Mucosa of stomach (tissue), 1 donor: Measurements from ENCODE around the gene PCP2.

Experiments used
- H3K27me3 ChIP-seq: one replicate; pipeline ENCODE4 v1.7.0; 2013; ENCODE audit warnings: mild to moderate bottlenecking, low read length; ENCODE audit not compliant: control insufficient read depth, insufficient read depth
- H3K36me3 ChIP-seq: one replicate; pipeline ENCODE4 v1.7.0; 2013; ENCODE audit warnings: low read length; ENCODE audit not compliant: control insufficient read depth, insufficient read depth
- H3K4me1 ChIP-seq: one replicate; pipeline ENCODE4 v1.7.0; 2013; ENCODE audit warnings: mild to moderate bottlenecking, low read length; ENCODE audit not compliant: control insufficient read depth, insufficient read depth
- H3K4me3 ChIP-seq: one replicate; pipeline ENCODE4 v1.7.0; 2013; ENCODE audit warnings: low read length
- H3K9ac ChIP-seq: one replicate; pipeline ENCODE4 v1.7.0; 2013; ENCODE audit warnings: mild to moderate bottlenecking, low read length, moderate library complexity
- H3K9me3 ChIP-seq: one replicate; pipeline ENCODE4 v1.7.0; 2013; ENCODE audit warnings: mild to moderate bottlenecking, low read length, moderate library complexity; ENCODE audit not compliant: control insufficient read depth
- donor health status: Pancreatic carcinoma.

Gene PCP2

DNA sequence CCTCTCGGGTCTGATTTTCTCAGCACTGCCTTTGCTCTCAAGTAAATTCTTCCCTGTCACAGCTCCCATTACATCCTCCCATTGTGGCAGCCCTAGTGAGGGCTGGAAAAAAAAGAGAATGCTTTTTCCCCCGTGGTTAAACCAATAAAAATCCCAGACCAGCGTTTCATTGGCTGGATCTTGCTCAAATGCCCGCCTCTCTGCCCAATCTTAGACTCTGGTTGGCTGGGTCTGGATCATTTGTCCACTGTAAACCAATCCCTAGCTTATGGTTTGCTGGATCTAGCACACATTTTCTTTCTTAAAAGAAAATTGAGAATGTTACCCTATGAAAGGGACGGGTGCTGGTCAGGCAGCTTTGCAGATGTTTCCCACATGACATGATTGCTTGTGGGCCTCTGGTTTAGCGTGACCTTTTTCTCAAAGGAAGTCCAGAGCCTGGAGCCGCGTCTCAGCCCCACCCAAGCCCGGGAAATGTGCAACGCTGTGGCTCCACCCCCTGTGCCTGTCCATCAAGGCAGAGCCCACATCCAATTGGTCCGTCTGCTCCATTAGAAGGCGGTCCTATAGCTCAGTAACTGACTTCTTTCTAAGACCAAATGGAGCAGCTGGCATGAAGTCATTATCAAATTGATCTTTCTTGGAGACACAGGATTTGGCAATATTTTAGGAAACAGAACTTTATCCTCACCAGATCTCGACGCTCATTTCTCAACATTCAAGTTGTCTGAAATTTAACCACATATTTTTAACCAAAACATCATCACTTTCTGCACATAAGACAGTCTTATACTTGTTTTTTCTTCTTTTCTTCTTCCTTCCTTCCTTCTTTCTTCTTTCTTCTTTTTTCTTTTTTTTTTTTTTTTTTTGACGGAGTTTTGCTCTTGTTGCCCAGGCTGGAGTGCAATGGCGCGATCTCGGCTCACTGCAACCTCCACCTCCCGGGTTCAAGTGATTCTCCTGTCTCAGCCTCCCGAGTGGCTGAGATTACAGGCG lies 40.8 kb upstream of the PCP2 start:
- H3K27me3 ChIP-seq: peaks cover 40% of the 10 kb centered on the region

DNA sequence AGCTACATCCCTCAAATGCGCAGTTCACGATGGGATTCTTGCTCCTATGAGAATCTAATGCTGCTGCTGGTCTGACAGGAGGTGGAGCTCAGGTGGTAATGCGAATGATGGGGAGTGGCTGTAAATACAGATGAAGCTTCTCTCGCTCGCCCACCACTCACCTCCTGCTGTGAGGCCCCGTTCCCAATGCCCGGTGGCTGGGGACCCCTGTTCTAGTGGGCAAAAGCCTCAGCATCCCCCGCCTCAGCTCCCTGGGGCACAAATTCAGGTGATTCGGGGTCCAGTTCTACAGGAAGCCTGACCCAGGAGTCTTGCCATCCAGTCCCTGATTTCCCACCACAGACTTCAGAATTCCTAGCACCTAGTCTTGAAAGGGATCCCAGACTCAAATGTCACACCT lies 39.0 kb upstream of the PCP2 start:
- no peak overlapping the region for H3K9ac ChIP-seq
- no peaks in the 10 kb centered on the region for H3K9me3 ChIP-seq
- peaks cover 35% of the 10 kb centered on the region for H3K27me3 ChIP-seq
- no peak overlapping the region for H3K4me3 ChIP-seq
- H3K4me1 ChIP-seq: peaks cover 3% of the 10 kb centered on the region
- H3K36me3 ChIP-seq: no peaks in the 10 kb centered on the region

More for the DNA sequence above, 40.8 kb upstream of the PCP2 start:
- Histone ChIP-seq H3K36me3 (no peaks in the 10 kb centered on the region), H3K9ac (no peak overlapping the region), H3K4me3 (no peak overlapping the region), H3K4me1 (peaks cover 3% of the 10 kb centered on the region), H3K9me3 (no peaks in the 10 kb centered on the region)

DNA sequence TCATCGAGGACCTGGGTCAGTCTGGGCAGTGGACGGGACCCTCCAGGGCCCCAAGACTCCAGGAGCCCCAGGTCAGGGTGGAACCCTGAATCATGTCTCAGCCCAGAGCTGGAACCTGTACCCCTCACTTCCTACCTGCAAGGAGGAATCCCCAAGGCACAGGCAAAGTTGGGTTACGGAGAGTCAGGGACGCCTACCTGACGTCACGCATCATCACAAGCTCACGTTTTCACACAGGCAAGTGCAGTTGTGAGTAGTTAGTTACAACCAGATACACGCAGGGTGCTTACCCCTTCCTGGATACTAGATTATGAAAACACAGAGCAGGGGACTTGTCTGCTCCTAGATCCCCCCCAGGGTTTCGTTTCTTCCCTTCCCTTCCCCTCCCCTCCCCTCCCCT lies 37.3 kb upstream of the PCP2 start:
- Histone ChIP-seq H3K9me3 (no peaks in the 10 kb centered on the region), H3K27me3 (peaks cover 27% of the 10 kb centered on the region), H3K4me3 (no peak overlapping the region), H3K4me1 (peaks cover 3% of the 10 kb centered on the region), H3K36me3 (no peaks in the 10 kb centered on the region), H3K9ac (no peak overlapping the region)

DNA sequence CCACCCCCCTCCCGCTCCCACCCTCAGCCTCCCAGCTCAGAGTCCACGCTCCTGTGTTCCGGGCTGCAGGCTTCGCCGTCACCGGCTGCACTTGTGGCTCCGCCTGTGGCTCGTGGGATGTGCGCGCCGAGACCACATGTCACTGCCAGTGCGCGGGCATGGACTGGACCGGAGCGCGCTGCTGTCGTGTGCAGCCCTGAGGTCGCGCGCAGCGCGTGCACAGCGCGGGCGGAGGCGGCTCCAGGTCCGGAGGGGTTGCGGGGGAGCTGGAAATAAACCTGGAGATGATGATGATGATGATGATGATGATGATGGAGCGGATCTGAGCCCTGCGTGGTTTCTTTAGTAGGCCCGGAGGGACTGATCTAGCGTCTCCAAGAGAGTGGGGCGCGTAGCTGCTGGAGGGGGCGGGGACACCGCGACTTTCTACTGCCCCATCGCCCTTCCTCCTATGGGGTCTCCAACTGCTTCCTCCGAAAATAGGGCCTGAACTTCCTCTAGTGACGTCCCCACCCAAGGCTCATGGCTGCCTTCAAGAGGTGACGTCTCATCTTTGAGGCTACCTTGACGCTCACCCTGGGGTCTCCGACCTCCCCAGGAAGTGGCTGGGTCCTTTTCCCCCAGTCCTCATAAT lies 36.7 kb upstream of the PCP2 start:
- Histone ChIP-seq H3K9me3 (no peaks in the 10 kb centered on the region), H3K4me3 (no peak overlapping the region), H3K27me3 (peaks cover 26% of the 10 kb centered on the region), H3K36me3 (no peaks in the 10 kb centered on the region), H3K4me1 (peaks cover 3% of the 10 kb centered on the region), H3K9ac (no peak overlapping the region)

DNA sequence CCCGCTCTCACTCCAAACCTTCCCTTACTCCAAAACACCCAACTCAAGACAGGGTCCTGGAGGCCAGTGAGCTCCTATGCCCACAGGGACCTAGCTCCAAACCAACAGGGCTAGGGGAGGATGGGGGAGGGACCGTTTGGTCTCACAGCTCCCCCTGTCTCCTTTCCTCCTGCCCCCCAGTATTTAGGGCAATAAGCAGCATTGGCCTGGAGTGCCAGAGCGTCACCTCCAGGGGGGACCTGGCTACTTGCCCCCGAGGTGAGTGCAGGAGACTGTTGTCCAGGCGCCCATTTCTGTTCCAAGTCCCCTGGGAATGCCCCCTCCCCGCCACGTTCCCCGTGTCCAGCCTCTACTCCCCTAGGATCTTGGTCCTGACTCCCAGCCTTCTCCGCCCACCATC lies 36.1 kb upstream of the PCP2 start:
- peaks cover 26% of the 10 kb centered on the region for H3K27me3 ChIP-seq
- no peaks in the 10 kb centered on the region for H3K9me3 ChIP-seq
- peaks cover 3% of the 10 kb centered on the region for H3K4me1 ChIP-seq
- H3K9ac ChIP-seq: no peak overlapping the region
- H3K4me3 ChIP-seq: no peak overlapping the region
- no peaks in the 10 kb centered on the region for H3K36me3 ChIP-seq

DNA sequence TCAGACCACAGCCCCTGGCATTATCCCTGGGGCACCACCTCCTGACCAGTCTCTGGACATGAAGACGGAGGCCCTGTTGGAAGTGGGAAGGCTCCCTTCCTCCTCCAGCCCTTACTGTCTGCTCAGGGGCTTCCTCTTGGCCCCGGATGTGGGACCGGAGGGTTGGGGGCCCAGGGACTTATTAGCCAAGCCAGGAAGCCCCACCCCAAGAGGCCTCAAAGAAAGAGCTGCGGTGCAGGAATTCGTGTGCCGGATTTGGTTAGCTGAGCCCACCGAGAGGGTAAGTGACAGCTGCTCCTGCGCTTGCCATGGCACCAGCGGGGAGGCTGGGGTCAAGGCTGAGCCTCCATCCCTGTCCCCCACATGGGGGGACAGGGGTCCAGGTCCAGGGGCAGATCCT lies 35.3 kb upstream of the PCP2 start, which contains the start of gene RETN:
Gene RETN, plus strand, starts transcription at position 208 of the 400 bp plus-strand sequence. CDS start 278 bp downstream, outside the sequence.
- H3K4me1 ChIP-seq: no peaks in the 10 kb centered on the region
- no peak within 1 kb of the TSS for H3K4me3 ChIP-seq
- no peaks in the 10 kb centered on the region for H3K36me3 ChIP-seq
- H3K9ac ChIP-seq: no peak within 1 kb of the TSS
- no peaks in the 10 kb centered on the region for H3K9me3 ChIP-seq
- H3K27me3 ChIP-seq: peaks cover 26% of the 10 kb centered on the region

DNA sequence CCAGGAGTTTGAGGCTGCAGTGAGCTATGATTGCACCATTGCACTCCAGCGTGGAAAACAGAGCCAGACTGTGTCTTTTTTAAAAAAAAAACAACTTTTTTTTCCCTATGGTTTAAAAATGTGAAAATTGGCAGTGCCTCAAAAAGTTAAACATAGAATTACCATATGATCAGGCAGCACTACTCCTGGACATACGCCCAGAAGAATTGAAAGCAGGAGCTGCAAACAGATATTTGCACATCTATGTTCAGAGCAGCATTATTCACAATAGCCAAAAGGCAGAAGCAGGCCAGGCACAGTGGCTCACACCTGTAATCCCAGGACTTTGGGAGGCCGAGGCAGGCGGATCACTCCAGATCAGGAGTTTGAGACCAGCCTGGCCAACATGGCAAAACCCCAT lies 31.6 kb upstream of the PCP2 start:
- Histone ChIP-seq H3K9me3 (no peaks in the 10 kb centered on the region), H3K4me1 (no peaks in the 10 kb centered on the region), H3K27me3 (peaks cover 11% of the 10 kb centered on the region), H3K4me3 (no peak overlapping the region), H3K36me3 (no peaks in the 10 kb centered on the region), H3K9ac (no peak overlapping the region)

DNA sequence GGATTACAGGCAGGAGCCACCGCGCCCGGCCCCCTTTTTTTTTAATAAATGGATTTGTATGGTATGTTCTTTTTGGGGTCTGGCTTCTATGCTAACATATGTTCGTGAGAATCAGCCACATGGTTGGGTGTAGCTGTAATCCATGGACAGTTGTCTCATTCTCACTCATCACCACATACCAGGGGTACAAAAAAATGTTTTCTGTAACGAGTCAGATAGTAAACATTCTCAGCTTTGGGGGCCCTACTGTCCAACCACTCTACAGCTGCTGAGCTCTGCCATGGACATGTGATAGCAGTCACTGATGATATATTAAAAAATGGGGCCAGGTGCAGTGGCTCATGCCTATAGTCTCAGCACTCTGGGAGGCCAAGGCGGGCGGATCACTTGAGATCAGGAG lies 30.2 kb upstream of the PCP2 start:
- Histone ChIP-seq H3K4me1 (no peaks in the 10 kb centered on the region), H3K36me3 (no peaks in the 10 kb centered on the region), H3K9ac (no peak overlapping the region), H3K27me3 (no peaks in the 10 kb centered on the region), H3K9me3 (no peaks in the 10 kb centered on the region), H3K4me3 (no peak overlapping the region)

DNA sequence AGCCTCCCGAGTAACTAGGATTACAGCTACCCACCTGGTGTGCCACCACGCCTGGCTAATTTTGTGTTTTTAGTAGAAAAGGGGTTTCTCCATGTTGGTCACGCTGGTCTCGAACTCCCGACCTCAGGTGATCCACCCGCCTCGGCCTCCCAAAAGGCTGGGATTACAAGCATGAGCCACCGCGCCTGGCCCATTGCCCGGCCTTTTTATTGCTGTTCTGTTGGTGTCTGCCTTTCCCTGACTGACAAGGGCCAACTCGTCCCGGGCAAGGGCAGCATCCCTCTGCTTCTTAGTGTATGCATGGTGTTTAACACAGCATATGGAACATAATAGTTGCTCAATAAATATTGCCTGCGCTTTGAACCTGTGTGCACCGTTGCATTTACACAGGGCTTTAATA lies 29.1 kb upstream of the PCP2 start:
- no peaks in the 10 kb centered on the region for H3K4me1 ChIP-seq
- no peak overlapping the region for H3K4me3 ChIP-seq
- no peak overlapping the region for H3K9ac ChIP-seq
- H3K9me3 ChIP-seq: no peaks in the 10 kb centered on the region
- H3K36me3 ChIP-seq: no peaks in the 10 kb centered on the region
- H3K27me3 ChIP-seq: peaks cover 3% of the 10 kb centered on the region

DNA sequence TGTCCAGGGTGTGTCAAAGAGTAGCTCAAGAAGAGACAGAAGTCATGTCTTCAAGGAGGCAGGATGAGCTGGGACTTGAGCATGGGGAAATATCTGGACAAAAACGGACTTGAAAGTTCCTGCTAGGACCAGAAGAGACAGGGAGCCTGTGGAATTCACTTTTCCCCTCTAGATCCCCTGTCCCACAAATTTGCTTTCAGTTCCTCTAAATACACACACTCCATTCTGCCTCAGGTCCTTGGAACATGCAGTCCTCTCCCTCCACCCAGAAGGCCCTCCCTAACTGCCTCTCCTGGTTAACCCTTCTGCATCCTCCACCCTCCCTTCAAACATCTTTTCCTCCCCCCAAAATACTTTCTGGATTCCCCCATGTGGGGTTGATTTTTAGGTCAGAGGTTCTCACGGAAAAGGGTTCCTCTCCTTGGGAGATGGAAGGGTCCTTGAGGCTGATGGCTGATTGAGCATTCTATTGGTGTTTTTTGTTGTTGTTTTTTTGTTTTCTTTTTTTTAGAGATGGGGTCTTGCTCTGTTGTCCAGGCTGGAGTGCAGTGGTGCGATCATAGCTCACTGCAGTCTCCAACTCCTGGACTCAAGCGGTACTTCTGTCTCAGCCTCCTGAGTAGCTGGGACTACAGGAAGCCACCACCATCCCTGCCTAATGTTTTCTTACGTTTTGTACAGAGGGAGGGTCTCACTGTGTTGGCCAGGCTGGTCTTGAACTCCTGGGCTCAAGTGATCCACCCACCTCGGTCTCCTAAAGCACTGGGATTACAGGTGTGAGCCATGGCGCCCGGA lies 28.4 kb upstream of the PCP2 start:
- H3K9me3 ChIP-seq: no peaks in the 10 kb centered on the region
- H3K4me3 ChIP-seq: no peak overlapping the region
- H3K27me3 ChIP-seq: peaks cover 3% of the 10 kb centered on the region
- H3K36me3 ChIP-seq: no peaks in the 10 kb centered on the region
- no peaks in the 10 kb centered on the region for H3K4me1 ChIP-seq
- no peak overlapping the region for H3K9ac ChIP-seq

DNA sequence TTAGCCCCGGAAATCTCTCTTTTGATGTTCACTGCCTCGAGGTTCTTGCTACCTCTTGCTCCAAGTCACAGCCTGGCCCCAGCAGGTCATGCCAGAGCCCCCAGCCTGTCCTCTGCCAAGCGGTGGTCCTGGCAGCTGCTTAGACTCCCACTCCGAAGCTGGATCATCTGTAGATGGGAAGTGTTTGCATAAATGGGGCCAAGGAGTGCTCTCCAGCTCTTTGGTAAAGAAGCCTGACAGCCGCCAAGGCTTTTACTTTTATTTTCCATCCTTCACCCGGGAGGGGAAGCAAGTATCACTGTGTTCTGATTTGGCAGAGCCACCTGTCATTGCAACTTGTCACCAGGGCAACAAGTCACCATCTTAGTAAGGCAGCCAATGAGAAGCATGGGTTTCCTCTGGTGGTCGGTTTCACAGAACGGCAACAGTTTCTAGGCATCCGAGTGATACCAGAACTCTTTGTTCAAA lies 24.7 kb upstream of the PCP2 start:
- Histone ChIP-seq H3K9me3 (no peaks in the 10 kb centered on the region), H3K4me1 (no peaks in the 10 kb centered on the region), H3K9ac (no peak overlapping the region), H3K36me3 (no peaks in the 10 kb centered on the region), H3K27me3 (peaks cover 3% of the 10 kb centered on the region), H3K4me3 (no peak overlapping the region)
